Trophoblast cell (in vitro differentiated cells and primary cell): ENCODE measurements around the gene CDH20.
A peak's percentile ranks its signal among the peaks of the same experiment; 100 is the strongest.

ENCODE experiments used
- DNase-seq, 2 donors: peaks; one replicate each; pipeline ENCODE4 v3.0.0-alpha.2; 2016
- H2AFZ ChIP-seq: 2 replicates; pipeline ENCODE4 v1.6.1; 2013; ENCODE audit warnings: low read length, moderate library complexity, mild to moderate bottlenecking; ENCODE audit not compliant: insufficient read depth, poor library complexity
- H2AK5ac ChIP-seq: 2 replicates; pipeline ENCODE4 v1.6.1; 2013; ENCODE audit warnings: mild to moderate bottlenecking, low read length
- H2BK120ac ChIP-seq: 2 replicates; pipeline ENCODE4 v1.6.1; 2013; ENCODE audit warnings: low read length, mild to moderate bottlenecking, moderate library complexity; ENCODE audit not compliant: insufficient read depth, poor library complexity
- H2BK12ac ChIP-seq: 2 replicates; pipeline ENCODE4 v1.6.1; 2013; ENCODE audit warnings: mild to moderate bottlenecking, low read length, moderate library complexity
- H2BK5ac ChIP-seq: 2 replicates; pipeline ENCODE4 v1.6.1; 2013; ENCODE audit warnings: low read length, low read depth, moderate library complexity, mild to moderate bottlenecking; ENCODE audit not compliant: poor library complexity
- H3K14ac ChIP-seq: 2 replicates; pipeline ENCODE4 v1.6.1; 2013; ENCODE audit warnings: mild to moderate bottlenecking, low read length
- H3K18ac ChIP-seq: 2 replicates; pipeline ENCODE4 v1.6.1; 2013; ENCODE audit warnings: mild to moderate bottlenecking, low read length
- H3K23ac ChIP-seq: 2 replicates; pipeline ENCODE4 v1.6.1; 2013; ENCODE audit warnings: low read length
- H3K27ac ChIP-seq: 2 replicates; pipeline ENCODE4 v1.5.1; 2013; ENCODE audit warnings: low read depth, mild to moderate bottlenecking, inconsistent platforms, low read length, moderate library complexity
- H3K27me3 ChIP-seq: 2 replicates; pipeline ENCODE4 v1.6.1; 2013; ENCODE audit warnings: inconsistent platforms, mild to moderate bottlenecking, low read length, moderate library complexity; ENCODE audit not compliant: insufficient read depth
- H3K36me3 ChIP-seq, 2 experiments: 1 replicate in 1 of 2; 2 replicates in 1 of 2; pipeline ENCODE4 v1.6.1; 2013; ENCODE audit warnings: low read length in 2 of 2, mild to moderate bottlenecking in 2 of 2, moderate library complexity in 1 of 2; ENCODE audit not compliant: insufficient read depth in 2 of 2, control insufficient read depth in 1 of 2
- H3K4ac ChIP-seq: 2 replicates; pipeline ENCODE4 v1.6.1; 2013; ENCODE audit warnings: low read depth, mild to moderate bottlenecking, low read length, moderate library complexity
- H3K4me1 ChIP-seq, 2 experiments: 1 replicate in 1 of 2; 2 replicates in 1 of 2; pipeline ENCODE4 v1.6.1; 2013; ENCODE audit warnings: low read length in 2 of 2, mild to moderate bottlenecking in 2 of 2, moderate library complexity in 1 of 2; ENCODE audit not compliant: insufficient read depth in 2 of 2, control insufficient read depth in 1 of 2
- H3K4me2 ChIP-seq: 2 replicates; pipeline ENCODE4 v1.6.1; 2013; ENCODE audit warnings: inconsistent platforms, mild to moderate bottlenecking, low read length, moderate library complexity
- H3K4me3 ChIP-seq: 2 replicates; pipeline ENCODE4 v1.5.1; 2013; ENCODE audit warnings: mild to moderate bottlenecking, low read depth, low read length, inconsistent platforms
- H3K79me1 ChIP-seq: one replicate; pipeline ENCODE4 v1.6.1; 2013; ENCODE audit warnings: low read length
- H3K79me2 ChIP-seq: 2 replicates; pipeline ENCODE4 v1.6.1; 2013; ENCODE audit warnings: low read length, mild to moderate bottlenecking; ENCODE audit not compliant: control insufficient read depth, insufficient read depth, poor library complexity
- H3K9ac ChIP-seq: 2 replicates; pipeline ENCODE4 v1.6.1; 2013; ENCODE audit warnings: mild to moderate bottlenecking, low read length
- H3K9me3 ChIP-seq: 2 replicates; pipeline ENCODE4 v1.6.1; 2013; ENCODE audit warnings: low read depth, mild to moderate bottlenecking, control low read depth, inconsistent platforms, low read length; ENCODE audit not compliant: insufficient read depth
- H4K12ac ChIP-seq: 2 replicates; pipeline ENCODE4 v1.6.1; 2013; ENCODE audit warnings: low read depth, mild to moderate bottlenecking, low read length, moderate library complexity
- H4K8ac ChIP-seq: 2 replicates; pipeline ENCODE4 v1.6.1; 2013; ENCODE audit warnings: low read depth, mild to moderate bottlenecking, low read length, moderate library complexity
- H4K91ac ChIP-seq: one replicate; pipeline ENCODE4 v1.6.1; 2013; ENCODE audit warnings: low read depth, mild to moderate bottlenecking, low read length, moderate library complexity
- WGBS: extraction: QIAGEN DNeasy Blood & Tissue Kit; methylation state at CpG from one replicate; pipeline ENCODE4 v1.1.7; 2013; ENCODE audit warnings: missing lambda C conversion rate; ENCODE audit not compliant: insufficient read length, insufficient coverage; ENCODE audit errors: extremely low coverage; 5-methylcytosine and 5-hydroxymethylcytosine counted together

CDH20 gene

GRCh38 chr18:61578846-61579245, 245.6 kb downstream of the CDH20 start:
- H2AK5ac ChIP-seq, result no peak overlapping the region
- no peak overlapping the region for H3K27ac ChIP-seq
- no peak overlapping the region for H3K9ac ChIP-seq
- no peaks in the 10 kb centered on the region for H3K27me3 ChIP-seq
- no peak overlapping the region for H3K4ac ChIP-seq
- no peak for DNase-seq
- H4K8ac ChIP-seq, result no peak overlapping the region
- no peaks in the 10 kb centered on the region for H3K36me3 ChIP-seq
- peaks cover 3 to 6% of the 10 kb centered on the region in 2 experiments for H3K4me1 ChIP-seq
- H3K23ac ChIP-seq, result no peak overlapping the region
- H2AFZ ChIP-seq, result no peak overlapping the region
- H2BK12ac ChIP-seq, result no peak overlapping the region
- no peak overlapping the region for H3K4me3 ChIP-seq
- no peak overlapping the region for H2BK120ac ChIP-seq
- peaks cover 5% of the 10 kb centered on the region for H3K79me1 ChIP-seq
- H3K4me2 ChIP-seq, result no peak overlapping the region
- H2BK5ac ChIP-seq, result no peak overlapping the region
- WGBS, result no CpG with 5 or more reads among the region's 2 CpGs
- no peak overlapping the region for H4K12ac ChIP-seq
- H3K9me3 ChIP-seq, result no peaks in the 10 kb centered on the region
- no peak overlapping the region for H3K14ac ChIP-seq
- no peak overlapping the region for H3K18ac ChIP-seq
- H3K79me2 ChIP-seq, result no peaks in the 10 kb centered on the region
- peak overlapping the region; percentile 33 for H4K91ac ChIP-seq

GRCh38 chr18:61579581-61579980, 246.4 kb downstream of the CDH20 start:
- Histone ChIP-seq H3K4me1 (peaks cover 3 to 6% of the 10 kb centered on the region in 2 experiments), H4K8ac (no peak overlapping the region), H2BK5ac (no peak overlapping the region), H2BK120ac (no peak overlapping the region), H3K79me1 (peaks cover 4% of the 10 kb centered on the region), H3K4ac (no peak overlapping the region), H2AK5ac (no peak overlapping the region), H3K27ac (no peak overlapping the region), H3K4me2 (no peak overlapping the region), H3K79me2 (no peaks in the 10 kb centered on the region), H3K27me3 (no peaks in the 10 kb centered on the region), H3K23ac (no peak overlapping the region), H3K14ac (no peak overlapping the region), H3K18ac (no peak overlapping the region), H3K9me3 (no peaks in the 10 kb centered on the region), H3K9ac (no peak overlapping the region), H4K12ac (no peak overlapping the region), H4K91ac (no peak overlapping the region), H2BK12ac (no peak overlapping the region), H2AFZ (no peak overlapping the region), H3K4me3 (no peak overlapping the region), H3K36me3 (no peaks in the 10 kb centered on the region)
- no peak for DNase-seq
- no CpG with 5 or more reads among the region's 2 CpGs for WGBS

- no peak for DNase-seq
- no peak overlapping the region for H4K91ac ChIP-seq
- no peaks in the 10 kb centered on the region for H3K79me2 ChIP-seq
- no peak overlapping the region for H3K4me3 ChIP-seq
- no peaks in the 10 kb centered on the region for H3K36me3 ChIP-seq
- no peaks in the 10 kb centered on the region for H3K27me3 ChIP-seq
- no peak overlapping the region for H3K4ac ChIP-seq
- no peak overlapping the region for H2AFZ ChIP-seq
- no peak overlapping the region for H3K23ac ChIP-seq
- H3K79me1 ChIP-seq, result no peaks in the 10 kb centered on the region
- no peak overlapping the region for H2AK5ac ChIP-seq
- no peak overlapping the region for H3K14ac ChIP-seq
- H4K12ac ChIP-seq, result no peak overlapping the region
- no peak overlapping the region for H2BK12ac ChIP-seq
- H3K18ac ChIP-seq, result no peak overlapping the region
- H2BK120ac ChIP-seq, result no peak overlapping the region
- H3K27ac ChIP-seq, result no peak overlapping the region
- H4K8ac ChIP-seq, result no peak overlapping the region
- no peak overlapping the region for H3K4me2 ChIP-seq
- H3K4me1 ChIP-seq, result peaks cover 0 to 4% of the 10 kb centered on the region in 2 experiments
- no peak overlapping the region for H2BK5ac ChIP-seq
- H3K9me3 ChIP-seq, result no peaks in the 10 kb centered on the region
- no peak overlapping the region for H3K9ac ChIP-seq
- WGBS, result no CpG with 5 or more reads among the region's 2 CpGs
Measured at GRCh38 chr18:61580046-61580445, 246.8 kb downstream of the CDH20 start.

GRCh38 chr18:61581578-61582201, 248.5 kb downstream of the CDH20 start:
- Histone ChIP-seq H3K9ac (peak overlapping the region; percentile 18), H4K8ac (peak overlapping the region; percentile 29), H4K91ac (no peak overlapping the region), H3K18ac (no peak overlapping the region), H3K27me3 (no peaks in the 10 kb centered on the region), H3K36me3 (no peaks in the 10 kb centered on the region), H2BK5ac (no peak overlapping the region), H4K12ac (no peak overlapping the region), H3K4me1 (peaks cover 0 to 4% of the 10 kb centered on the region in 2 experiments), H3K9me3 (no peaks in the 10 kb centered on the region), H2AK5ac (no peak overlapping the region), H3K27ac (no peak overlapping the region), H3K4me3 (peak overlapping the region; percentile 26), H3K79me2 (no peaks in the 10 kb centered on the region), H3K4me2 (peak overlapping the region; percentile 83), H3K79me1 (no peaks in the 10 kb centered on the region), H2BK120ac (no peak overlapping the region), H3K14ac (no peak overlapping the region), H3K4ac (no peak overlapping the region), H2BK12ac (no peak overlapping the region), H3K23ac (no peak overlapping the region), H2AFZ (peak overlapping the region; percentile 59)
- WGBS, result no CpG with 5 or more reads among the region's 22 CpGs
- peak; percentile 39 to 72 for DNase-seq
